A673 (cell line): ENCODE data around the gene NACC2.

Source experiments
- EZH2 ChIP-seq: fragments of 200-600 bp; sonication (generic); IDR thresholded peaks from 2 replicates; pipeline ENCODE4 v1.6.1; 2017; ENCODE audit warnings: borderline replicate concordance, low read depth, mild to moderate bottlenecking, mixed read lengths, antibody characterized with exemption, low read length; ENCODE audit not compliant: poor library complexity, severe bottlenecking
- TF ChIP-seq, protein P1 (sequence below): fragments of 300-800, 200-600 bp; sonication (generic); conservative IDR thresholded peaks from 2 replicates; pipeline ENCODE4 v1.5.1; 2017; ENCODE audit warnings: low read depth, mild to moderate bottlenecking, antibody characterized with exemption, low read length, moderate library complexity, mixed read lengths

DNA sequence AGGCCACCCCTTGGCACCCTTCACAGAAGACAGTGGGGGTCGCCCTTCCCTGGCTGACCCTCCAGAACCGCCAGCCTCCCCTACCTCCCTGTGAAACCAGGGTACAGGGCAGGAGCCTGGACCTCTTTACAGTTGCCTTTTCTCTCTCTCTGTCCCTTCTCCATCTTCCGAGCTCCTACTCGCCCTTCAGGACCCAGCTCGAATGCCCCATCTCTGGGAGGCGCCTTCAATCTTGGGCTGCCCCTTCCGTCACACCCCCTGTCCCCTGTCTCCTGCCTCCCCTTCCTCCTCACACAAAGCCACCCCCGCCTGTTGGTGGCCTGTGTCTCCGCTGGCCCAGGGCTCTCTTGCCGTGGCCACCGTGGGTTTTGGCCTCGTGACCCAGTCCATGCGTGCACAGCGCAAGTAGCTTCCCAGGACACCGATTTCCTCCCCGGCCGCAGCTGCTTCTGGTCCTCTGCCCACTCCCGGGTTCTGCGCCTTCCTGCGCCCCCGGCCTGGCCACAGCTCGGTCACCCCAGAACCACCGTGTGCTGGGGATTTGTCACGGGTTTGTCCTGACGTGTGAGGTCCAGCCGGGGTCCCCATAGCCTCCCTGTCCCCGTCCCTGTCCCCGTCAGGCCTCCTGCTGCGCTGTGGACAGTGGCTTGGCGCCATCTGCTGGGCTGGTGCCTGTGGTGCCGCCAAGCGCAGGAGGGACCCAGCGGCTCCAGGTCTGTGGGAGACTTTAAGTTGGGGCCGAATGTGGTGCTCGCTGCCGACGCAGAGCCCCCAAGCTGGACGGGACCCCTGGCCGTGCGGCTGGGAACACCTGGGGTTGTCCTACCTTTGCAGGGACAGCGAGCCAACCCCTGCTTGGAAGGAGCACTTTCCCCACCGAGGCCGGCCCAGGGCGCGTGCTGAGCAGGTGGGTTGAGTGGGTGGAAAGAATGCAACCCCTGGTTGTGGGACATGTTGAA is 27.6 kb upstream of the NACC2 start:
- TF ChIP-seq, protein P1, sequence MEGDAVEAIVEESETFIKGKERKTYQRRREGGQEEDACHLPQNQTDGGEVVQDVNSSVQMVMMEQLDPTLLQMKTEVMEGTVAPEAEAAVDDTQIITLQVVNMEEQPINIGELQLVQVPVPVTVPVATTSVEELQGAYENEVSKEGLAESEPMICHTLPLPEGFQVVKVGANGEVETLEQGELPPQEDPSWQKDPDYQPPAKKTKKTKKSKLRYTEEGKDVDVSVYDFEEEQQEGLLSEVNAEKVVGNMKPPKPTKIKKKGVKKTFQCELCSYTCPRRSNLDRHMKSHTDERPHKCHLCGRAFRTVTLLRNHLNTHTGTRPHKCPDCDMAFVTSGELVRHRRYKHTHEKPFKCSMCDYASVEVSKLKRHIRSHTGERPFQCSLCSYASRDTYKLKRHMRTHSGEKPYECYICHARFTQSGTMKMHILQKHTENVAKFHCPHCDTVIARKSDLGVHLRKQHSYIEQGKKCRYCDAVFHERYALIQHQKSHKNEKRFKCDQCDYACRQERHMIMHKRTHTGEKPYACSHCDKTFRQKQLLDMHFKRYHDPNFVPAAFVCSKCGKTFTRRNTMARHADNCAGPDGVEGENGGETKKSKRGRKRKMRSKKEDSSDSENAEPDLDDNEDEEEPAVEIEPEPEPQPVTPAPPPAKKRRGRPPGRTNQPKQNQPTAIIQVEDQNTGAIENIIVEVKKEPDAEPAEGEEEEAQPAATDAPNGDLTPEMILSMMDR = peak; percentile 98
- no peak for TF ChIP-seq EZH2
